Stimulated activated CD4-positive, alpha-beta T cell treated with anti-CD3 and anti-CD28 coated beads, Interleukin-4, amount 100 ng/mL, for 24 hours (primary cell): ENCODE measurements around the gene TRIM41.
"Not testable (repeated sequence)": the region's sequence is repeated elsewhere in the genome, so short reads cannot be mapped to it uniquely, and the experiment has no call there.

ENCODE experiments used
- DNase-seq: peaks from one replicate; pipeline ENCODE4 v3.0.0-alpha.2; 2020

The TRIM41 gene

DNA sequence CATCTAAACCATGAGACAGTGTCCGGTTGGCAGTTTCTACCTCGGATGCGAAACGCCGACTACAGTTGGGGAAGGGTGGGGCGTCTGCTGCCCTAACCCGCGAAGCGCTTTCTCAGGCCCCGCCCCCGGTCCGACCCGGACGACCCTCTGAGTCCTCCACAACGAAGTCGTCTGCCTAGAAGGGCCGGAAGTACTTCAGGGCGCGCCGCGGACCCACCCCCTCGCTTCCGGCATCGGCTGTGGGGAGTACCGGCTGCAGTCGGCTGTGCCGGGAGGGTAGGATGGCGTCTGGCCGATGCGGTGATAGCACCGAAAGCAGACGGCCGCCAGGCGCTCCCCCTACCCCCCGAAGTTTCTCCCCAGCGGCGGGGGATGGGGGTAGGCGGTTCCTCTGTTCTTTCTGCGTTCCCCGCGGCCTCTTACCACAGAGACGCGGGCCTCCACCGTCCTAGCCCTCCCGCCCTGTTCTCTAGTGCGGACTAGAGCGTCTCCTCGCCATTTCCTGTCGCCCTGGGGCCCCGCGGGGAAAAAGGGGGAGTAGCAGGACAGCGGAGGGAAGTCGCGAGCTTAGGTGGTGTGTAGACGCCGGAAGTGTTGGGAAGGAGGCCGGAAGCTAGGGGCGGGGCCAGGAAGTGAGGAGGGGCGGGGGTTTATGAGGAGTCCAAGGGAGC lies at the start of gene TRIM41:
TRIM41 (plus strand) TSS at position 224 of the 671 bp plus-strand sequence. CDS start 719 bp downstream, outside the sequence.
- DNase-seq, result peak; percentile 98

DNA sequence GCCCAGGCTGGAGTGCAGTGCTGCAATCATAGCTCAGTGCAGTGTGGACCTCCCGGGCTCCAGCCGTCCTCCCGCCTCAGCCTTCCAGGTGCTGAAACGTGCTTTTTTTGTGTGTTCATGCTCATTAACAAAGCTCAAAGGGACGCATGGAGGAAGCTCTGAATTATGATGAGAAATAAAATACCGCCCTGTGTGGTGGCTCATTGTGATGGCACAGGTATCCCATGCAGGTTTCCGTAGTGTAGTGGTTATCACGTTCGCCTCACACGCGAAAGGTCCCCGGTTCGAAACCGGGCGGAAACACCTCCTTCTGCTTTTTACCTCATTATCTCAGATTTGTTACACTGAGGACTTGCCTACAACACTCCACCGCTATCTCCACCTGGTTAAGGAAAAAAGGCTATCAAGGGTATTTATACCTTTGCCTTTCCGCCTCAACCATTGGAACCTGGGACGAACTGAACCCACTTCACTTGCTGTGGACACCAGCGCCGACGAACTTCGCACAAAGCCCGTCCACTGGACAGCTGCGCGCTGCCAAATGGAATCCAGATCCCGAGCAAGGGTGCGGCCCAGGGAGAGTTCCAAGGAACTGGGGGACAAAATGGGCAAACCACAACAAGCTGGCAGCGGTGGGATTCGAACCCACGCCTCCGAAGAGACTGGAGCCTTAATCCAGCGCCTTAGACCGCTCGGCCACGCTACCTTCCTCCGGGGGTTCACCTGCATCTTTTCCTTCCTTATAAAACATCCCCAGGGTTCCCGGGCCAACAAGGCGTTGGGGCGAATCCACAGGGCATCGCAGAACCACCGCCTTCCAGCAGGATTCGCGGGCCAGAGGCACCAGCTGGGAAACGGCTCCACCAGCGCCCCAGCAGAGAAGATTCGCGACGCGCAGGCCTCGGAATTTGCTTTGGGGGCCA lies 49.4 kb upstream of the TRIM41 start:
- peak; percentile 75 for DNase-seq

DNA sequence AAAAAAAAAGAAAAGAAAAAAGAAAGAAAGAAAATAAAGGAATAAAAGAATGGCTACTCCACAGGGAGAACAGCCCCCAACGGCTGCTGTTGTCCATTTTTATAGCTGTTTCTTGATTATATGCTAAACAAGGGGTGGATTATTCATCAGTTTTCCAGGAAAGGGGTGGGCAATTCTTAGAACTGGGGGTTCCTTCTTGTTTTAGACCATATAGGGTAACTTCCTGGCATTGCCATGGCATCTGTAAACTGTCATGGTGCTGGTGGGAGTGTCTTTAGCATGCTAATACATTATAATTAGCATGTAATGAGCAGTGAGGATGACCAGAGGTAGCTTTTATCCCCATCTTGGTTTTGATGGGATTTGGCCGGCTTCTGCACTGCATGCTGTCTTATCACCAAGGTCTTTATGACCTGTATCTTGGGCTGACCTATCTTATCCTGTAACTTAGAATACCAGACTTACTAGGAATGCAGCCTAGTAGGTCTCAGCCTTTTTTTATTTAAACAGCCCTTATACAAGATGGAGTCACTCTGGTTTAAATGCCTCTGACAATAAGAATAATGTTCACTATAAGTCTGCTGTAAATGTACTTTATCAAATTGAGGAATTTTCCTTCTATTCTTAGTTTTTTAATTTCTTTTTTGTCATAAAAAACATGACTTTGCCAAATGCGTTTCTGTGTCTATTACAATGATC lies 46.7 kb upstream of the TRIM41 start:
- DNase-seq, result no peak

DNA sequence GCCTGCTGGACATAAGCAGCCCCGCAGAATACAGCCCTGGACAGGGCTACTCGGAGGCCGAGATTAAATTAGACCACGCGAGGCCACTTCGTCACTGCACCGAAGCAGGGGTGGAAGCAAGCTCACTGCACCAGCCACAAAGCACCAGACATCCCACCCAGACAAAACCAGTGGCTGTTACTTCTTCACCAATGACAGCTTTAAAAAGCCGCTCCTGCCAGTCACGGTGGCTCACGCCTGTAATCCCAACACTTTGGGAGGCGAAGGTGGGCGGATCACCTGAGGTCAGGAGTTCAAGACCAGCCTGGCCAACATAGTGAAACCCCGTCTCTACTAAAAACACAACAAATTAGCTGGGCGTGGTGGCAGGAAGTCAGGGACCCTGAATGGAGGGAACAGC lies 45.5 kb upstream of the TRIM41 start:
- not testable (repeated sequence) for DNase-seq

DNA sequence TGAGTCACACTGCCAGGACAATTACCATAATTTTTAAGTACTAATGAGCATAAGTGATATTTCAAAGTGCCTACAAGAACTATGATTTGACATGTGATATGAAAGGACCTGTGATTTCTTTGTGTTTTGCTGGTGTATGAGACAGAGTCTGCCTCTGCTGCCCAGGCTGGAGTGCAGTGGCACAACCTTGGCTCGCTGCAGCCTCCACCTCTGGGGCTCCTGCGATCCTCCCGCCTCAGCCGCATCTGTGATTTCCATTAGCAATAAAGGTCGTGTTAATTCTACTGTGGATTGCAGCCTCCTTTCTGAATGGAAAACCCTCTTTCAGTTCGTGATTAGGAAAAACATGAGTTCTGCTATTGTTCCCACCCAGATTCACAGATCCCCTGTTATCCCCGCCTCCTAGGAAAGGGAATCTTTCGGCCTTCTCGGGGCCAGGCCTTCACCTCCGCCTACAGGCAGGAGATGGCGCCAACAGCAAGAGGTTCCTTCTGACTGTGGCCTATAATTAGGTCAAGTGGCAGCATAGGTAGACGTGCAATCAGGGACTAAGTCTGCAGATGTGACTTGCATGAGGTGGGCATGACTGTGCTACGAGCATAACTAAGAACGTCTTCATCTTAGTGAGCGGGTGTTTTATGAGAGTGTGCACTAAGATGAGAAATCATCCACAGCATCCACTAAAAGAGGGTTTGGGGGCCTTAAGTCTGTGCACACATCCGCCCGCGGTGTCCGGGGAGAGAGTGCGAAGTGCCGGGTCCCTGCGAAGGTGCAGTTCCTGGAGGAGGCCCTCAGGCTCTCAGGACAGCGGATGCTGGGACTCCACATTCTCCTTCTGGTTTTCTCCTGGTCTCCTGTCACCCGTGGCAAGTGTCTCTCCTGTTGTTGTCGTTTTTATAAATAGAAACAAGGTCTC lies 41.2 kb upstream of the TRIM41 start:
- DNase-seq, result peak; percentile 63

DNA sequence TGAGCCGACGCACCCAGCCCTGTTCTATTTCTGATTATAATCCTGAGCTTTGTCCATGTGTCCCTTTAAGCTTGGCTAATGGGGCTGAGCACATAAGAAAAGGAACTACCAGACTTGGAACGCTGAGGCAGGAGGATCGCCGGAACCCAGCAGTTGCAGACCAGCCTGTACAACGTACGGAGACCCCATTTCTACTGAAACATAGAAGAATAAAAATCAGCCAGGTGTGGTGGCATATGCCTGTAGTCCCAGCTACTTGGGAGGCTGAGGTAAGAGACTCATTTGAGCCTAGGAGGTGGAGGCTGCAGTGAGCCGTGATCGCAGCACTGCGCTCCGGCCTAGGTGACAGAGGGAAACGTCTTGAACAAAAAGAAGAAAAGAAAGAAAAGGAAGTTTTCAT lies 40.4 kb upstream of the TRIM41 start:
- no peak for DNase-seq

DNA sequence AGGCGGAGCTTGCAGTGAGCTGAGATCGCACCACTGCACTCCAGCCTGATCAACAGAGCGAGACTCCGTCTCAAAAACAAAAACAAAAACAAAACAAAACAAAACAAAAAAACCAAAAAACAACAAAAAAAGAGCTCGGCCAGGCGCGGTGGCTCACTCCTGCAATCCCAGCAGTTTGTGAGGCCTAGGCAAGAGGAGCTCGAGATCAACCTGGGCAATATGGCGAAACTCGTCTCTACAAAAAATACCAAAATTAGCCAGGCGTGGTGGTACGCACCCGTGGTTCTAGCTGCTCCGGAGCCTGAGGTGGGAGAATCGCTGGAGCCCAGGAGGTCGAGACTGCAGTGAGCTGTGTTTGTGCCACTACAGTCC lies 38.2 kb upstream of the TRIM41 start:
- no peak for DNase-seq

DNA sequence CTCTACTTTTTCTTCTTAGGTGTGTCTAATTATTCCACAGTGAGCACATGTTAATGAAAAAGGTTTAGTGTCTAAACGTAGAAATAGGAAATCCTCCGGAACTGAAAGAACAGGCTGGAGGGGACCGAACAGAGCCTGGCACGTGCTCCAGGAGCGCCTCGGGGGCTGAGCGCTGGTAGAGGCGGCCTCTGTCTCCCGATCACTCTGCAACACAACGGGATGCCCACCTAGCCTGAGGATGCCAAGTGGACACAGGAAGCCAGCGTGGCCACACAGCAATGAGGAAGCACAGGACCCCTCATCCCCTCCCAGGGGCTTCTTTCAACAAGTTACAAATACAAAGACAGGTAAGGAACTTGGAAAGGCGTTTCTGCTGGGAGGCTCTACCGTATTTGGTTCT lies 37.5 kb upstream of the TRIM41 start:
- no peak for DNase-seq

DNA sequence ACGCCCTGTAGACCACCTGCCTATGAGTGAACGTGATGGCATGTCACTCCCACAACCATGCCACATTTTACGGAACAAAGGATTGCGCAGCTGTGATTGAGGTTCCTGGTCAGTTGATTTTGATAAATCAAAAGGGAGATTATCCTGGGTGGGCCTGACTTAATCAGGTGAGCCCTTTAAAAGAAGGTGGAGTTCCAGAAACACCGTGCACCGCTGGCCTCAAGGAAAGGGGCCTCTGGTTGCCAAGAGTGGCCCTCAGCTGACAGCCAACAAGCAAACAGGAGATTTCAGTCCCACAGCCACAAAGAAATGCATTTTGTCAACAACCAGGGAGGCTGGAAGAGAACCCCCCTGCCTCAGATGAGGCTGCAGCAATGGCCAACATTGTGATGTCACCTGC lies 37.1 kb upstream of the TRIM41 start:
- no peak for DNase-seq

DNA sequence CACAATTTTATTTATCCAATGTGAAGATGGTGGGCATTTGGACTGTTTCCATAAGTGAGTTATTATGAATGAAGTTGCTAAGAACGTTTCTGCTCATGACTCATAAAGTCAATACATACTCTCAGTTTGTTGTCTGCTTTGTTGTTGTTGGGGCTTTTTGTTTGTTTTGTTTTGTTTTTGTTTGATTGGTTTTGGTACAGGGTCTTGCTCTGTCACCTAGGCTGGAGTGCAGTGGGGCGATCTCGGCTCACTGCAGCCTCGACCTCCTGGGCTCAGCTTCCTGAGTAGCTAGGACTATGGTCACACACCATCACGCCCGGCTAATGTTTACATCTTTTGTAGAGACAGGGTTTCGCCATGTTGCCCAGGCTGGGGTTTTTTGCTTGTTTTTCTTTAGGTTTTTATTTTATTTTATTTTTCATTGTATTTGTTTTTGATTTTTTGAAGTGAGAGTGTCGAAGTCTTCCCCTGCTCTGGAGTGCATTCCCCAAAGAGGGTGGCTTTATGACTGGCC lies 36.0 kb upstream of the TRIM41 start:
- DNase-seq, result no peak

DNA sequence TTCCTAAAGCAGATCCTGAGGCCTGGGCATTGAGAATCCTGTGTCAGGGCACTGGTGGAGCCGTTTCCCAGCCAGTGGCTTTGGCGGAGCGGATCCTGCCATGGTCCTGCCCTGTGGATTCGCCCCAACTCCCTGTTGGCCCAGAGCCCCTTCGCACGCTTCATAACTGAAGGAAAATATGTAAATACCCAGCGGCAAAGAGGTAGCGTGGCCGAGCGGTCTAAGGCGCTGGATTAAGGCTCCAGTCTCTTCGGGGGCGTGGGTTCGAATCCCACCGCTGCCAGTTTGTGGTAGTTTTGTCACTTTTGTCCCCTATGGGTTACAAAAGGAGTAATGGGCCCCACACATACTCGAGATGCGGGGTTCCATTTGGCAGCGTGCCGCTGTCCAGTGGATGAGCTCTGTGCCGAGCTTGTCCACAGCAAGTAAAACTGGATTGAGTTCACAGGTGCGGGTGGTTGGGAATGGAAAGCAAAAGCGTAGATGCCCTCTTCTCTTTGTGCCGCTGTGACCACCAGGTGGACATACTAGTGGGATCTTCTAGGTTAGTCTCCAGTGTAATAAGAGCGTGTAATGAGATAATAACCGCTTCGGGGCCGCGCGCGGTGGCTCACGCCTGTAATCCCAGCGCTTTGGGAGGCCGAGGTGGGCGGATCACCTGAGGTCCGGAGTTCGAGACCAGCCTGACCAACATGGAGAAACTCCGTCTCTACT lies 35.4 kb upstream of the TRIM41 start:
- peak; percentile 69 for DNase-seq

DNA sequence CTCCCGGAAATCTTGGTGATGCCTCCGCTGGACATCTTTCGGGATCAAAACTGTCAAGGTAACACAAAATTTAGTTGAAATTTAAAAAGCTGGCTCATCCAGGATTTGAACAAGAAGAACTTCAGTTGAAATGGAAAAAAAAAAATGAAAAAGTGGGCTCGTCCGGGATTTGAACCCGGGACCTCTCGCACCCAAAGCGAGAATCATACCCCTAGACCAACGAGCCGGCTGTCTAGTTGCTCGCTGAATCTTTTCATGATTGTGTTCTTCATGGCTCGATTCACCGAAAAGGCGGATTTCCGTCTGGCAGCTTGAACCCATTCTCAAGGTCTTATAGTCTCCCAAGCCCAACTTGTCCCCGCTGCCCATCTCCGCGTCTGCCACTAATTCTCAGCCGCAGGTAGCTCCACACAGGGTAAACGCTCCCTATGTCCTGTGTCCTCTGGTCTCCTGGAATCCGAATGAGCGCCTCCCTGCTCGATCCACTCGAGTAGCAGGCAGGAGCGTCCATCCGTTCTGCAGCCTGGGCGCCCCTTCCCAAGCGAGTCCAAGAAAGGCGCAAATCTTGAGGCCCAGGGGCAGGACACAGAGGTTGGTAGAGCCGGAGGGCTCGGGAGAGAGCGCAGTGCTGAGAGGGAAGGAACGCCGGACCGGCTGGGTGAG lies 34.2 kb upstream of the TRIM41 start:
- DNase-seq, result peak; percentile 83

DNA sequence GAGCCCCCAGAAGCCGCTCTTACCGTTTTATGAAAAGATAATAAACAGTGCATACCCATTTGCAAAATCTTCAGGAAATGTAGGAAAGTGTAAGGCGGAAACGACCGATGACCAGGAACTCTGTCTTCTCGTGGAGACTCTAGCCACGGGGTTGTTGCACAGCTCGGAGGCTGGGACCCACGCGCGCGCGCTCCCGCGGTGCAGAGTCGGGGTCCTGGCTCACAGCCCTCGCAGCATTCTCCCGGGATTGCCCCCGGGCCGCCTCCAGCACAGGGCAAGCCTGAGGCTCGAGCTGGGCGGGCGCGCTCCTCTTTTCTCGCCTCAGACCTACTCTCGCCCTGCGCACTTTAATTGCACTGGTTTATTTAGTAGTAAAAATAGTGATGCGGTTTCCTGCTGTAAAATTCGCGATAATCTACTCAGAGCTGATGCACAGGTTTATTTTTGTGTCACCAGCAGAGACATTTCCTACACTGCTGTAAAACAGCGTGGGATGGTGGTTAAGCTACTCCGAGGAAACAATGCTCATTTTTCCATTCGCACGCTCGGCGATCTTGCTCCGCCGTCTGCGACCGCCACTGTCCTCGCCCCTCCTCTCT lies 33.6 kb upstream of the TRIM41 start:
- peak; percentile 76 for DNase-seq

DNA sequence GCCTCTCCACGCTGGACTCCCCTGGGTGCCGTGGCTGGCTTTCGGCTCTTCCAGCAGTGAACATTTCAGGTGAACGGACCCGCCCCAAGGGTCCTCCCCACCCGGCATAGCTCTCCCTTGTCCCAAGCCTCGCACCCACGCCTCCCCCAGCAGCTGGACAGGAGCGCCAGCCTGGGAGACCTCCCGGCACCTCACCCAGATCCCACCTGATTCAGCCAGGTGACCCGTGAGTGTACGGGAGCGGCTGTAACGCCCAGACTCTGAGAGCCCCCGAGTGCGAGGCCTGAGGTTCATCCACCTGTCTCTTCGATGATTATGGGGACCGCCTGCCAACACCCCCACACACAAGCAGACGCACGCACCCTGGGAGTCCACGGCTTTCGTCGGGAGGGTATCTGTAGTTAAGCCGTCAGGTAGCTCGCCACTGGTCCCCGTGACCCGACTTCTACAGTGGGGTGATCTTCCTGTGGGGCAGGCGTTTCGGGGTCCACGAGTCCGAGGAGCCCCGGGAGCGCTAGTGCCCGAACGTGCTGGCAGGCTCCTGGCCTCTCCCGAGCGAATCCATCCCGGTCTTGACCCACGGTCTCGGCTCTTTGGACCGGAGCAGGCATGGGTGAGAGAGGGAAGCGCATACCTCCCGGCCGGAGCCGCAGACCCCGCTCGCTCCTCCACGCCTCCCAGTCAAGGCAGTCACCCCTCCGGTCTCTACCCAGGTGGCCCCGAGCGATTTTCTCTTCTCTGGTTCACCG lies 32.9 kb upstream of the TRIM41 start:
- DNase-seq, result peak; percentile 43

DNA sequence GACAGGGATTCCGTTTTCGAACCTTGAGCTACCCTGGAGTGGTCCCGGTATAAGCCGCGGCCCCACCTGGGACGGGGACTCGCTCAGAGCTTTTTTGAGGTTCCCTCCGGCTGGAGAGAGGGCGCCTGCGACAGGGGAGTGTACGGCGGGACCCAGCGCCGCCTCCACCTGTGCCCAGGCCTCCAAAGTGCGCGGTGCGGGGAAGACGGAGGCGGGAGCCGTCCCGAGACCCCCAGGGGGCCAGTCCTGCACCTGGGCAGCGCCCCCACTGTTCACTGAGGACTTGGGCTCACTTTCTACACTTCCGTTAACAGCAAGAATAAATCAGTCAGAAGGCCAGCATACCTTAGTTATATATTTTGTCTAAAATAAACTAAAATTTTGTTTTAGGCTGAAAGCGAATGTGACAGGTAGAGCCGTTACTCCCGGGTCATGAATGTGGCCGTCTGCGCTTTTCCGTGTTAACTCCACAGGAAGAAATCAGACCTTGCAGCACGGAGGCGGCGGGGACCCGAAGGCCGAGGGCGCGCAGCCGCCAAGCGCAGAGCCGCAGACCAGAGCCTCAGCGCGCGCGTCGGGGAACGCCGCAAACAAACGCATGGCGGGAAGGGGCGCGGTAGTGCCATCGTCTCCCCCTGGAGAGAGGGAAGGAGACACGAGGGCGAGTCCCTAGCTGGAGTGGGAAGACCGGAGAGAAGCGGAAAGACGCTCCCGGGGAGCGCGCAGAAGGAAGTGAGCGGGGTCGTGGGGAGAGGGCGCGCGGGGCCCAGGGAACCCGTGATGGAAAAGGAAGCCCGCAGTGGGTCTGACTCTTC lies 32.2 kb upstream of the TRIM41 start:
- DNase-seq, result peak; percentile 51

DNA sequence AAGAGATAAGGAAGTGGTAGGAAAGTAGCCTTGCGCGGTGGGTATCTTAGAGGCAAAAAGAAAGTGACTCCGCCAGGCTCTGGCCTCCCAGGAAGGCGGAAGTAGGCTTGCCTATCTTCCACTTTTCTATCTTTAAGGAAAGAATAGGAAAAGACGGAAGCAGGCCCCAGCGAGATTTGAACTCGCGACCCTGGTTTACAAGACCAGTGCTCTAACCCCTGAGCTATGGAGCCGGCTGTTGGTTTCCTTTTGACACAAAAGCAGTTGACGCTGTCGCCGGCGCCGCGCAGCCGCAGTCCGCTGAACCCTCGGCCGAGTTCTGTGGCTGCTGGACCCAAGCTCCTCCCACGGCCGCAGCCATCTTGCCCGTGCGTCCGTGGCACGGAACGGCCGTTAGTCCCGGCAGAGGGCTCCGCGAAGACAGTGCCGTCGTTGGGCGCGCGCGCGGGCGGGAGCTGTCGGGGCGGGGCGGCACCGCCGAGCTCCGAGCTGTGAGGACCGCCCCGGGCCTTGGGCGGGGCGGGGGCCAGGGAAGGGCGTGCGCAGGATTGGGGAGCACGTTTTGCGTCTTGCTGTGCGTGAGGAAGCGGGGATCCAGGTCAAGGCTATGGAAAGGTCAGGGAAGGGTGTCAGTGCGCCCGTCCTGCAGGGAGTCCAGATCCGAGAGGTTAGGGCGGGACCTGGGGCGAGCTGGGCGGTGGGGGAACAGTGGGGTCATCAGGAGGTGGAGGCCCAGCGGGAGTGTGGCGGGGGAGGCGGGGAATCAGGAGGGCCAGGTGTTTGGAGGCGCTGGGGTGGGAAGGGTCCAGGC lies 31.4 kb upstream of the TRIM41 start:
- DNase-seq, result peak; percentile 96

DNA sequence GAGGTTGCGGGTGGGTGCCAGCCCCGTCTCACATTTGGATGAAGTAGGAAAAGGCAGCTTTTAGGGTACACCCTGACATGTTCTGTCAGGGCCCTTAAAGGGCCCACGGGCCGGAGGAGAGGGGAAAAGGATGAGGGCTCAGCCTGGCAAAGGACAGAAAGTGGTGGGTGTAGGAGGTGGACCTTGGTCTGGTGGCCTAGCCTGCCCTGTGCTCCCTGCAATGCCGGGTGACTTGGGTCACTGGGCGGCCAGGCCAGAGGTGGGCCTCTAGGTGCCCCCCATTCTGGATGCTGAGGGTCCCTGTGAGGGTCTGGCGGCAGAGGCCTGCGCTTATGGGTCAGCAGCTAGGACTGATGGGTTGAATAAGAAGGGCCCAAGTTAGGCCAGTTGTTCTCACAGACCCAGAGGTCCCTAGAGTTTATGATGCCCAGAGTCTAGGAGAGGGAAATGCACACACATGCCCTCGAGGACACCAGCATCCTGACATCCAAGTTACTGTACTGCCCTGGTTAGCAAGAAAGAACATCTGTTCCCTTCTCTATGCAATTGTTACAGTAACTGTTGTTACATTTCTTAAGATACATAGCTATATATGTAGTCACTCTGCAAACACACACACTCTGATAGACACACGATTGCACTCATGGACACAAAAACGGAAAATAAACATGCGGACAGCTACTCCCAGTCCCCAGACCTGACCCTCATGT lies 30.6 kb upstream of the TRIM41 start:
- no peak for DNase-seq
